ENCODE data around the gene ROGDI.

Gene ROGDI

GRCh38 chr16:4765511-4766474, 36.6 kb downstream of the ROGDI start:
- ChIA-PET CTCF (no interaction called here), POLR2A (no interaction called here)
- WGBS (ENCODE audit: insufficient coverage), result 76% methylated on average over 23 of the region's 26 CpGs
- no peaks in the 10 kb centered on the region for H3K27me3 ChIP-seq (replicated peaks in 2 of 5; ENCODE audit: control insufficient read depth in 4 of 5, insufficient read depth in 5 of 5, low read length in 4 of 5)
- peak overlapping the region; percentile 66 to 81 for H3K27ac ChIP-seq (ENCODE audit: insufficient read depth in 1 of 2, low read depth in 1 of 2, low read length in 2 of 2, poor library complexity in 1 of 2, severe bottlenecking in 2 of 2)
- no peak for DNase-seq
- H3K9me3 ChIP-seq (ENCODE audit: control extremely low read depth in 1 of 5, control insufficient read depth in 4 of 5, insufficient read depth in 2 of 5, low read depth in 1 of 5, low read length in 4 of 5), result no peaks in the 10 kb centered on the region
- peak overlapping the region in 6 of 7 experiments; percentile 63 to 92 (median 84) for H3K4me3 ChIP-seq (ENCODE audit: control insufficient read depth in 1 of 7, extremely low read depth in 1 of 7, insufficient read depth in 4 of 7, low read depth in 2 of 7, low read length in 6 of 7)
- H3K36me3 ChIP-seq (ENCODE audit: control insufficient read depth in 4 of 4, insufficient read depth in 4 of 4, low read length in 3 of 4), result peaks cover under 1 to 33% (median 16%) of the 10 kb centered on the region in 4 experiments
- peaks cover 7 to 31% (median 25%) of the 10 kb centered on the region in 4 experiments for H3K4me1 ChIP-seq (ENCODE audit: control extremely low read depth in 1 of 4, control insufficient read depth in 4 of 4, insufficient read depth in 4 of 4, low read length in 3 of 4)

- CTCF ChIA-PET, result no interaction called here
- H3K27ac ChIP-seq (ENCODE audit: insufficient read depth in 1 of 2, low read depth in 1 of 2, low read length in 2 of 2, poor library complexity in 1 of 2, severe bottlenecking in 2 of 2), result no peak overlapping the region
Observed at GRCh38 chr16:4763791-4764190, 38.6 kb downstream of the ROGDI start.

GRCh38 chr16:4762205-4762604, 40.2 kb downstream of the ROGDI start:
- CTCF ChIA-PET, result interaction anchor here (0.6 to 1.0 kb wide), 2 partner anchors 9 to 27 kb away, joined by 3 read pairs; no protein-coding TSS in a partner anchor
- H3K36me3 ChIP-seq (ENCODE audit: control insufficient read depth in 4 of 4, insufficient read depth in 4 of 4, low read length in 3 of 4), result peaks cover 7 to 66% (median 39%) of the 10 kb centered on the region in 4 experiments
- WGBS (ENCODE audit: insufficient coverage), result 99% methylated on average over 6 of the region's 9 CpGs

More at GRCh38 chr16:4763791-4764190, 38.6 kb downstream of the ROGDI start:
- WGBS (ENCODE audit: insufficient coverage), result over 99% methylated on average over 7 of the region's 7 CpGs
- Histone ChIP-seq H3K4me1 (ENCODE audit: control extremely low read depth in 1 of 4, control insufficient read depth in 4 of 4, insufficient read depth in 4 of 4, low read length in 3 of 4) (peaks cover 7 to 29% (median 25%) of the 10 kb centered on the region in 4 experiments), H3K9me3 (ENCODE audit: control extremely low read depth in 1 of 5, control insufficient read depth in 4 of 5, insufficient read depth in 2 of 5, low read depth in 1 of 5, low read length in 4 of 5) (no peaks in the 10 kb centered on the region), H3K27me3 (replicated peaks in 2 of 5; ENCODE audit: control insufficient read depth in 4 of 5, insufficient read depth in 5 of 5, low read length in 4 of 5) (no peaks in the 10 kb centered on the region), H3K4me3 (ENCODE audit: control insufficient read depth in 1 of 7, extremely low read depth in 1 of 7, insufficient read depth in 4 of 7, low read depth in 2 of 7, low read length in 6 of 7) (no peak overlapping the region), H3K36me3 (ENCODE audit: control insufficient read depth in 4 of 4, insufficient read depth in 4 of 4, low read length in 3 of 4) (peaks cover 5 to 52% (median 32%) of the 10 kb centered on the region in 4 experiments)
- DNase-seq, result no peak
- POLR2A ChIA-PET, result no interaction called here

GRCh38 chr16:4760221-4760910, 42.1 kb downstream of the ROGDI start:
- peaks cover 7 to 81% (median 47%) of the 10 kb centered on the region in 4 experiments for H3K36me3 ChIP-seq (ENCODE audit: control insufficient read depth in 4 of 4, insufficient read depth in 4 of 4, low read length in 3 of 4)

More at GRCh38 chr16:4762205-4762604, 40.2 kb downstream of the ROGDI start:
- no peak overlapping the region for H3K27ac ChIP-seq (ENCODE audit: insufficient read depth in 1 of 2, low read depth in 1 of 2, low read length in 2 of 2, poor library complexity in 1 of 2, severe bottlenecking in 2 of 2)
- no peaks in the 10 kb centered on the region for H3K9me3 ChIP-seq (ENCODE audit: control extremely low read depth in 1 of 5, control insufficient read depth in 4 of 5, insufficient read depth in 2 of 5, low read depth in 1 of 5, low read length in 4 of 5)
- DNase-seq, result no peak
- POLR2A ChIA-PET, result no interaction called here
- no peak overlapping the region for H3K4me3 ChIP-seq (ENCODE audit: control insufficient read depth in 1 of 7, extremely low read depth in 1 of 7, insufficient read depth in 4 of 7, low read depth in 2 of 7, low read length in 6 of 7)
- H3K27me3 ChIP-seq (replicated peaks in 2 of 5; ENCODE audit: control insufficient read depth in 4 of 5, insufficient read depth in 5 of 5, low read length in 4 of 5), result no peaks in the 10 kb centered on the region
- peaks cover 4 to 16% (median 13%) of the 10 kb centered on the region in 4 experiments for H3K4me1 ChIP-seq (ENCODE audit: control extremely low read depth in 1 of 4, control insufficient read depth in 4 of 4, insufficient read depth in 4 of 4, low read length in 3 of 4)

GRCh38 chr16:4755687-4756086, 46.7 kb downstream of the ROGDI start:
- POLR2A ChIA-PET, result no interaction called here
- no peak for DNase-seq
- CTCF ChIA-PET, result no interaction called here
- Histone ChIP-seq H3K36me3 (ENCODE audit: control insufficient read depth in 4 of 4, insufficient read depth in 4 of 4, low read length in 3 of 4) (peaks cover 9 to 88% (median 60%) of the 10 kb centered on the region in 4 experiments), H3K9me3 (ENCODE audit: control extremely low read depth in 1 of 5, control insufficient read depth in 4 of 5, insufficient read depth in 2 of 5, low read depth in 1 of 5, low read length in 4 of 5) (peaks cover 0 to 9% (median 4%) of the 10 kb centered on the region in 5 experiments), H3K27me3 (replicated peaks in 2 of 5; ENCODE audit: control insufficient read depth in 4 of 5, insufficient read depth in 5 of 5, low read length in 4 of 5) (no peaks in the 10 kb centered on the region), H3K27ac (ENCODE audit: insufficient read depth in 1 of 2, low read depth in 1 of 2, low read length in 2 of 2, poor library complexity in 1 of 2, severe bottlenecking in 2 of 2) (no peak overlapping the region), H3K4me3 (ENCODE audit: control insufficient read depth in 1 of 7, extremely low read depth in 1 of 7, insufficient read depth in 4 of 7, low read depth in 2 of 7, low read length in 6 of 7) (no peak overlapping the region), H3K4me1 (ENCODE audit: control extremely low read depth in 1 of 4, control insufficient read depth in 4 of 4, insufficient read depth in 4 of 4, low read length in 3 of 4) (no peaks in the 10 kb centered on the region)
- 95% methylated on average over 6 of the region's 6 CpGs for WGBS (ENCODE audit: insufficient coverage)

More at GRCh38 chr16:4760221-4760910, 42.1 kb downstream of the ROGDI start:
- no peak overlapping the region for H3K4me3 ChIP-seq (ENCODE audit: control insufficient read depth in 1 of 7, extremely low read depth in 1 of 7, insufficient read depth in 4 of 7, low read depth in 2 of 7, low read length in 6 of 7)
- H3K27me3 ChIP-seq (replicated peaks in 2 of 5; ENCODE audit: control insufficient read depth in 4 of 5, insufficient read depth in 5 of 5, low read length in 4 of 5), result no peaks in the 10 kb centered on the region
- 97% methylated on average over 20 of the region's 23 CpGs for WGBS (ENCODE audit: insufficient coverage)
- H3K9me3 ChIP-seq (ENCODE audit: control extremely low read depth in 1 of 5, control insufficient read depth in 4 of 5, insufficient read depth in 2 of 5, low read depth in 1 of 5, low read length in 4 of 5), result peaks cover 0 to 5% (median 2%) of the 10 kb centered on the region in 5 experiments
- DNase-seq, result no peak
- CTCF ChIA-PET, result interaction anchor here (1.3 to 1.4 kb wide), 3 partner anchors 8 to 42 kb away, joined by 3 to 4 read pairs (median 3); partner anchors contain the start of gene ROGDI
- H3K4me1 ChIP-seq (ENCODE audit: control extremely low read depth in 1 of 4, control insufficient read depth in 4 of 4, insufficient read depth in 4 of 4, low read length in 3 of 4), result peaks cover 0 to 5% (median 2%) of the 10 kb centered on the region in 4 experiments
- POLR2A ChIA-PET, result no interaction called here
- no peak overlapping the region for H3K27ac ChIP-seq (ENCODE audit: insufficient read depth in 1 of 2, low read depth in 1 of 2, low read length in 2 of 2, poor library complexity in 1 of 2, severe bottlenecking in 2 of 2)

GRCh38 chr16:4754865-4755264, 47.6 kb downstream of the ROGDI start:
- peaks cover 5 to 84% (median 56%) of the 10 kb centered on the region in 4 experiments for H3K36me3 ChIP-seq (ENCODE audit: control insufficient read depth in 4 of 4, insufficient read depth in 4 of 4, low read length in 3 of 4)
- ChIA-PET CTCF (no interaction called here), POLR2A (no interaction called here)
- no peaks in the 10 kb centered on the region for H3K4me1 ChIP-seq (ENCODE audit: control extremely low read depth in 1 of 4, control insufficient read depth in 4 of 4, insufficient read depth in 4 of 4, low read length in 3 of 4)
- no peaks in the 10 kb centered on the region for H3K27me3 ChIP-seq (replicated peaks in 2 of 5; ENCODE audit: control insufficient read depth in 4 of 5, insufficient read depth in 5 of 5, low read length in 4 of 5)
- H3K9me3 ChIP-seq (ENCODE audit: control extremely low read depth in 1 of 5, control insufficient read depth in 4 of 5, insufficient read depth in 2 of 5, low read depth in 1 of 5, low read length in 4 of 5), result peaks cover 0 to 9% (median 4%) of the 10 kb centered on the region in 5 experiments
- no peak for DNase-seq
- no peak overlapping the region for H3K27ac ChIP-seq (ENCODE audit: insufficient read depth in 1 of 2, low read depth in 1 of 2, low read length in 2 of 2, poor library complexity in 1 of 2, severe bottlenecking in 2 of 2)
- H3K4me3 ChIP-seq (ENCODE audit: control insufficient read depth in 1 of 7, extremely low read depth in 1 of 7, insufficient read depth in 4 of 7, low read depth in 2 of 7, low read length in 6 of 7), result no peak overlapping the region
- 97% methylated on average over 4 of the region's 4 CpGs for WGBS (ENCODE audit: insufficient coverage)
